NCI-H2196 (cell line): ENCODE measurements around the gene HOXC11.

Experiments
- DNase-seq: peaks from one replicate; lab custom pipeline; 2025; ENCODE audit not compliant: unreplicated experiment; lab: John Stamatoyannopoulos, UW

HOXC11 gene

GRCh38 chr12:54020591-54021405, 47.9 kb downstream of the HOXC11 start:
- DNase-seq = no peak

- no peak for DNase-seq
Observed at GRCh38 chr12:54021432-54022013, 48.6 kb downstream of the HOXC11 start.

- DNase-seq = no peak
Observed at GRCh38 chr12:54022960-54023884, 50.3 kb downstream of the HOXC11 start.

GRCh38 chr12:54024127-54024526, 51.2 kb downstream of the HOXC11 start:
- no peak for DNase-seq

GRCh38 chr12:54024581-54025305, 51.8 kb downstream of the HOXC11 start:
- DNase-seq = no peak

GRCh38 chr12:54025499-54026405, 52.8 kb downstream of the HOXC11 start:
- DNase-seq = no peak

GRCh38 chr12:54026640-54027441, 53.9 kb downstream of the HOXC11 start:
- DNase-seq = no peak
